ENCODE results near the gene PPFIA2.

DNA sequence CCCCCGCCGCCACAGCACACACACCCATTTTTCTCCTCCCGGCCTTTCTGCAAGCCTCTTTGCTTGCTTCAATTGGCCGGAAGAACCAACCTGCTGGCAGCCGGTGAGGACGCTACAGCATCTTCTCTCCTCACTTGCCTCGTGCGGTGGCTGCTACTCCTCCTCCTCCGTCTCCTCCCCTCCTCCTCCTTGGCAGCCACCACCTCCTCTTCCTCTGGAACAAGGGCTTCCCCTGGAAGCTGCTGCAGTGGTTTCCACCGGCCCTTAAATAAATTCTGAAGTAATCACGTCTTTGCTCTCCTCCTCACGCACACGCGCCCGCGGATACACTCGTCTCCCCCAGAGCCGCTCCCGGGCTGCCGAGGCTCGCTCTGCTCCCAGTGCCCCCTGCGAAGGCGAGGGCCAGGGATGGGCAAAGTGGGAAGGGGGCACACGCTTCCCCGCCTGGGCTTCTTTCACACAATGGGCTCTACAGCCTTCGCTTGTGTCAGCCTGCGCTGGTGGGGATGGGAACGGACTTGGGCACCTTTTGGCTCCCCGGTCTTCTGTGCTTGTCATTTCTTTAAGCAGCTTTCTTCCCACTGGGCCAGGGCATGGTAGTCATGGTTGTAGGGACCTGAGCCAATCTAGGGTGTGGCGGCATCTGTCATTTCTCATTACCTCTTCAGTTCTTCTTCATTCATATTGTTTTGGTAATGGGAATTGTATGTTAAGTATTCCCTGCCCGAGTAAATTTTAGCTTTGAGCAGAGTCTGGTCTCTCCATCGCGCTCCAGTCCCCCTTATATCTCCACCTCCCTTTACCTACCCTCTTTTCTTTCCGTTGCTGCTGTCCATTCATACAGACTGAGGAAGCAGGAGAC, at the start of gene PPFIA2:
- TF ChIP-seq, protein P1, sequence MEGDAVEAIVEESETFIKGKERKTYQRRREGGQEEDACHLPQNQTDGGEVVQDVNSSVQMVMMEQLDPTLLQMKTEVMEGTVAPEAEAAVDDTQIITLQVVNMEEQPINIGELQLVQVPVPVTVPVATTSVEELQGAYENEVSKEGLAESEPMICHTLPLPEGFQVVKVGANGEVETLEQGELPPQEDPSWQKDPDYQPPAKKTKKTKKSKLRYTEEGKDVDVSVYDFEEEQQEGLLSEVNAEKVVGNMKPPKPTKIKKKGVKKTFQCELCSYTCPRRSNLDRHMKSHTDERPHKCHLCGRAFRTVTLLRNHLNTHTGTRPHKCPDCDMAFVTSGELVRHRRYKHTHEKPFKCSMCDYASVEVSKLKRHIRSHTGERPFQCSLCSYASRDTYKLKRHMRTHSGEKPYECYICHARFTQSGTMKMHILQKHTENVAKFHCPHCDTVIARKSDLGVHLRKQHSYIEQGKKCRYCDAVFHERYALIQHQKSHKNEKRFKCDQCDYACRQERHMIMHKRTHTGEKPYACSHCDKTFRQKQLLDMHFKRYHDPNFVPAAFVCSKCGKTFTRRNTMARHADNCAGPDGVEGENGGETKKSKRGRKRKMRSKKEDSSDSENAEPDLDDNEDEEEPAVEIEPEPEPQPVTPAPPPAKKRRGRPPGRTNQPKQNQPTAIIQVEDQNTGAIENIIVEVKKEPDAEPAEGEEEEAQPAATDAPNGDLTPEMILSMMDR (optimal IDR thresholded peaks at IDR 0.05 in 1 of 3, IDR thresholded peaks at IDR 0.05 in 1 of 3, conservative IDR thresholded peaks at IDR 0.05 in 1 of 3; ENCODE audit: extremely low read depth in 1 of 3, insufficient read depth in 2 of 3, low read length in 3 of 3) = no peak
- peak; percentile 45 for TF ChIP-seq EZH2 (IDR thresholded peaks at IDR 0.05; ENCODE audit: low read length)
